Esophagus squamous epithelium (tissue), 4 donors: ENCODE measurements around the gene LTF.

Experiments
- CTCF ChIP-seq, 6 experiments: fragments of 450-650 bp in 4 of 6; fragments of 200-600 bp in 2 of 6; sonication (generic) in 2 of 6; IDR thresholded peaks; one replicate each; pipeline ENCODE4 v1.5.1; 2016 to 2019; ENCODE audit warnings: antibody characterized with exemption in 6 of 6, mild to moderate bottlenecking in 4 of 6, moderate library complexity in 4 of 6
- POLR2A ChIP-seq, 4 donors: fragments of 450-650 bp; IDR thresholded peaks; one replicate each; pipeline ENCODE4 v1.6.1; 2017; ENCODE audit warnings: antibody characterized with exemption in 4 of 4, mild to moderate bottlenecking in 4 of 4, moderate library complexity in 3 of 4

GRCh38 chr3:46506526-46506925 lies 41.8 kb upstream of the LTF start:
- TF ChIP-seq CTCF (IDR thresholded peaks at IDR 0.05) = no peak
- no peak for TF ChIP-seq POLR2A (IDR thresholded peaks at IDR 0.05)
